Thymus (tissue), 11 donors: Measurements from ENCODE around the gene LMOD2. TPM values are rescaled to one million over a fixed set of nuclear protein-coding genes. Genes with fewer than 3 reads are reported as not detected.
A peak's percentile ranks its signal among the peaks of the same experiment; 100 is the strongest.

Source experiments
- DNase-seq, 9 donors: peaks; one replicate each; pipeline ENCODE4 v3.0.0-alpha.2; 2013; ENCODE audit warnings: low spot score in 9 of 9, low read depth in 6 of 9, missing footprints in 1 of 9
- H3K27ac ChIP-seq, 2 donors: one replicate each; pipeline ENCODE4 v1.5.1; 2013; ENCODE audit warnings: control low read depth in 1 of 2, low read depth in 1 of 2, low read length in 1 of 2, mild to moderate bottlenecking in 1 of 2, moderate library complexity in 1 of 2
- H3K27me3 ChIP-seq, 2 donors: one replicate each; pipeline ENCODE4 v1.5.1; 2013; ENCODE audit warnings: low read length in 1 of 2; ENCODE audit not compliant: control insufficient read depth in 2 of 2, insufficient read depth in 1 of 2
- H3K36me3 ChIP-seq, 2 donors: one replicate each; pipeline ENCODE4 v1.5.1; 2013; ENCODE audit warnings: low read length in 1 of 2, mild to moderate bottlenecking in 1 of 2, moderate library complexity in 1 of 2; ENCODE audit not compliant: control insufficient read depth in 2 of 2, insufficient read depth in 2 of 2
- H3K4me1 ChIP-seq, 2 donors: one replicate each; pipeline ENCODE4 v1.5.1; 2013; ENCODE audit warnings: low read length in 2 of 2; ENCODE audit not compliant: control insufficient read depth in 2 of 2, insufficient read depth in 2 of 2
- H3K4me3 ChIP-seq, 2 donors: one replicate each; pipeline ENCODE4 v1.5.1; 2013; ENCODE audit warnings: low read length in 2 of 2, control low read depth in 1 of 2, mild to moderate bottlenecking in 1 of 2
- H3K9me3 ChIP-seq, 2 donors: one replicate each; pipeline ENCODE4 v1.5.1; 2013; ENCODE audit warnings: low read length in 1 of 2, mild to moderate bottlenecking in 1 of 2; ENCODE audit not compliant: control insufficient read depth in 2 of 2, insufficient read depth in 1 of 2
- WGBS: extraction: QIAGEN DNeasy Blood & Tissue Kit; methylation state at CpG from one replicate; pipeline ENCODE4 v1.1.7; 2013; 5-methylcytosine and 5-hydroxymethylcytosine counted together
- polyA plus RNA-seq: library from polyadenylated mRNA; stranded (reverse); fragments of 200-250 nt; gene quantifications from one replicate; pipeline ENCODE4 v1.2.3, GENCODE V29; 2013
- total RNA-seq: library from RNA; stranded (reverse); fragments of 120-200 nt; gene quantifications from one replicate; pipeline ENCODE4 v1.2.4, GENCODE V29; 2013
- donor health status: healthy.

LMOD2 gene
- total and polyA plus RNA-seq, 2 donors = 0.05 to 0.23 TPM

- Histone ChIP-seq H3K27ac (no peak overlapping the region), H3K36me3 (peaks cover 0 to 3% of the 10 kb centered on the region in 2 donors), H3K9me3 (no peaks in the 10 kb centered on the region), H3K27me3 (no peaks in the 10 kb centered on the region), H3K4me1 (no peaks in the 10 kb centered on the region), H3K4me3 (no peak overlapping the region)
- DNase-seq = no peak
Observed at GRCh38 chr7:123675181-123675473, 19.5 kb downstream of the LMOD2 start.

- peaks cover 3 to 15% of the 10 kb centered on the region in 2 donors for H3K36me3 ChIP-seq
- no peak overlapping the region for H3K27ac ChIP-seq
- no peaks in the 10 kb centered on the region for H3K4me1 ChIP-seq
- no peaks in the 10 kb centered on the region for H3K9me3 ChIP-seq
- no peaks in the 10 kb centered on the region for H3K27me3 ChIP-seq
- no peak for DNase-seq
- WGBS = 91% methylated on average over 2 of the region's 2 CpGs
- no peak overlapping the region for H3K4me3 ChIP-seq
Observed at GRCh38 chr7:123677061-123677715, 21.5 kb downstream of the LMOD2 start.

DNA sequence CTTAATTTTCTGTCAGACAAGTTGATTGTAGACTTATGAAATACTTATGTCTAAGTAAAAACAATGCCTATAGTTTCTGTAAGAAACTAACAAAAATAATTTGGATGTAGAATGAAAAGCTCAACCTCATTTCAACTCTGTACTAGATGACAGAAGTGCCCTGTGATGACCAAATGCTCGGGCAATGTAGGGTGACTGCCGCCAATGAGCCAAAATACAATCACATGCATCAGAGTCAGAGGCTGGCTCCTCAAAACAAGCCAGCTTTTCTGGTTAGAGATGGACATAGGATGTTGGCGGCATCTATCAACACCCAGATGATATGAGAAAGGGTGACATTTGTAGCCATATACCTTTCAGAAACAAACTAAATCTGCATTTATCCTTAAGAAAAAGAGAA, 23.9 kb downstream of the LMOD2 start:
- Histone ChIP-seq H3K4me1 (no peaks in the 10 kb centered on the region), H3K27ac (no peak overlapping the region), H3K9me3 (no peaks in the 10 kb centered on the region), H3K27me3 (no peaks in the 10 kb centered on the region), H3K4me3 (no peak overlapping the region), H3K36me3 (peaks cover 3 to 15% of the 10 kb centered on the region in 2 donors)
- no peak for DNase-seq
- 96% methylated on average over 3 of the region's 3 CpGs for WGBS

- Histone ChIP-seq H3K9me3 (no peaks in the 10 kb centered on the region), H3K4me3 (no peak overlapping the region), H3K27me3 (no peaks in the 10 kb centered on the region), H3K36me3 (peaks cover 3 to 23% of the 10 kb centered on the region in 2 donors), H3K4me1 (no peaks in the 10 kb centered on the region), H3K27ac (no peak overlapping the region)
- WGBS = 97% methylated on average over 3 of the region's 3 CpGs
- DNase-seq = no peak
Observed at GRCh38 chr7:123680580-123680979, 24.9 kb downstream of the LMOD2 start.

GRCh38 chr7:123681561-123681960, 25.9 kb downstream of the LMOD2 start:
- peaks cover 3 to 23% of the 10 kb centered on the region in 2 donors for H3K36me3 ChIP-seq
- DNase-seq = no peak
- no peak overlapping the region for H3K4me3 ChIP-seq
- WGBS = 96% methylated on average over 2 of the region's 2 CpGs
- H3K27me3 ChIP-seq = no peaks in the 10 kb centered on the region
- H3K4me1 ChIP-seq = no peaks in the 10 kb centered on the region
- no peak overlapping the region for H3K27ac ChIP-seq
- no peaks in the 10 kb centered on the region for H3K9me3 ChIP-seq

GRCh38 chr7:123682690-123683089, 27.0 kb downstream of the LMOD2 start:
- H3K27me3 ChIP-seq = no peaks in the 10 kb centered on the region
- no peak overlapping the region for H3K4me3 ChIP-seq
- DNase-seq = peak in 8 of 9 donors; percentile 29 to 74 (median 44)
- WGBS = 94% methylated on average over 1 of the region's 1 CpG
- H3K9me3 ChIP-seq = no peaks in the 10 kb centered on the region
- H3K36me3 ChIP-seq = peaks cover 3 to 29% of the 10 kb centered on the region in 2 donors
- H3K4me1 ChIP-seq = no peaks in the 10 kb centered on the region
- no peak overlapping the region for H3K27ac ChIP-seq

DNA sequence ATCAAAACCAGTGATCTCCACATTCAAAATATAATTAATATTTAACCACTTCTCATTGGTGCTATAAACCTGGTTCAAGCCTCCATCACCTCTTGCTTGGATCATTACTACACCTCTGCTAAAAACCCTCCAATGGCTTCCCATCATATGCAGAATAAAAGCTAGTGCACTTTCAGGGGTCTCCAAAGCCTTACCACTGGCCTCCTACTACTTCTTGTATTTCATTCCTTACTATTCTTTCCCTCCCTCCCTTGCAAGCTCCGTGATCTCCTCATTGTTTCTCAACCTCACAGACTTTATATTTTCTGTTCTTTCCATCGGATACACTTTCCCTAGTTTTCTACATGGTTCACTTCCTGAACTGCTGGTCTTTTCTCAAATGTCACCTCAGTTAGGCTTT, 31.5 kb downstream of the LMOD2 start:
- H3K4me3 ChIP-seq = no peak overlapping the region
- peaks cover 7 to 36% of the 10 kb centered on the region in 2 donors for H3K36me3 ChIP-seq
- no peak for DNase-seq
- no peaks in the 10 kb centered on the region for H3K9me3 ChIP-seq
- H3K4me1 ChIP-seq = no peaks in the 10 kb centered on the region
- H3K27ac ChIP-seq = no peak overlapping the region
- no peaks in the 10 kb centered on the region for H3K27me3 ChIP-seq
- WGBS = 96% methylated on average over 2 of the region's 2 CpGs

DNA sequence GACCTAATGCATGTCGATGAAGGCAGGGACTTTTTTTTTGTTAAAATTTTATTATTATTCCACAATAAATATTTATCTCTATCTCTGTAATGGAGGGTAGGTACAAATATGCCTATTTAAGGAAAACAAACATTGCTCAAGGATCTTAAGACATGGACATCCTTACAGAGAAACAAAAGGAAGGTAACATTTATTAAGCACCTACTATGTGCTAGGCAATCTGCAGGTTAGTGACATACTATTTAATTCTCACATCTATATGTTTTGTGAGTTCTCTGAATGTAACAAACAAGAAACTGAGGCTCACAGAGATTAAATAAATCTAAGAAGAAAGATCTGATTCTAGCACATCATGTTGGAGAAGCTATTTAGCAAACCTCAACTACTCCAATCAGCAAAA, 32.1 kb downstream of the LMOD2 start:
- Histone ChIP-seq H3K27ac (no peak overlapping the region), H3K9me3 (no peaks in the 10 kb centered on the region), H3K4me3 (no peak overlapping the region), H3K4me1 (peaks cover 0 to 5% of the 10 kb centered on the region in 2 donors), H3K27me3 (no peaks in the 10 kb centered on the region), H3K36me3 (peaks cover 13 to 41% of the 10 kb centered on the region in 2 donors)
- 97% methylated on average over 1 of the region's 1 CpG for WGBS
- DNase-seq = no peak

DNA sequence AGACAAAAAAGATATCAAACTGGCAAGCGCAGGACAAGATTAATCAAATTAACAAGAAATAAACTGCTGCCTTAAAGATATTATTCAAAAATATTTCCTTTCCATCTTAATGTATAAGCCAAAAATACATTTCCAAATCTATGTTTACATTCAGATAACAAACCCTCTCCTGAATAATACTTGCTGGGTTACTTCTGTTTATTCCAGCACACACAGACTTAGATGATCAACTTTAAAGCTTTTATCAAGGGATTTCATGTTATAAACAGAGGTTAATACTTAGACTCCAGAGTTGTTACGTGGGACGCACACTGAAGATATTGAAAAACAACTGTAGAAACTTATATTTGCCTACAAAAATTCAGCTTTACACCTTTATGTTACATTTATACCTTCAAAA, 33.6 kb downstream of the LMOD2 start:
- Histone ChIP-seq H3K27ac (no peak overlapping the region), H3K36me3 (peaks cover 13 to 47% of the 10 kb centered on the region in 2 donors), H3K4me3 (no peak overlapping the region), H3K4me1 (peaks cover 0 to 5% of the 10 kb centered on the region in 2 donors), H3K27me3 (no peaks in the 10 kb centered on the region), H3K9me3 (no peaks in the 10 kb centered on the region)
- DNase-seq = no peak
- 87% methylated on average over 3 of the region's 3 CpGs for WGBS
